BLaER1 treated with 17β-estradiol and CSF1 and Interleukin-3, amounts not matched to agents 10 nM and 100 nM (cell line): ENCODE results near the gene TAP1.
A peak's percentile ranks its signal among the peaks of the same experiment; 100 is the strongest.

Experiments used
- H3K27ac ChIP-seq, 11 experiments: shearing (Covaris generic); formaldehyde crosslinking; 2 replicates each; pipeline ENCODE4 v1.8.1; 2022
- H3K27me3 ChIP-seq, 11 experiments: shearing (Covaris generic); formaldehyde crosslinking; 2 replicates each; pipeline ENCODE4 v1.8.1; 2022
- H3K36me3 ChIP-seq, 11 experiments: shearing (Covaris generic); formaldehyde crosslinking; 2 replicates each; pipeline ENCODE4 v1.8.1; 2022
- H3K4me1 ChIP-seq, 10 experiments: shearing (Covaris generic); formaldehyde crosslinking; 2 replicates each; pipeline ENCODE4 v1.8.1; 2022
- H3K4me2 ChIP-seq, 11 experiments: shearing (Covaris generic); formaldehyde crosslinking; 2 replicates each; pipeline ENCODE4 v1.8.1; 2022
- H3K4me3 ChIP-seq, 10 experiments: shearing (Covaris generic); formaldehyde crosslinking; 2 replicates each; pipeline ENCODE4 v1.8.1; 2022
- H3K9ac ChIP-seq, 11 experiments: shearing (Covaris generic); formaldehyde crosslinking; 2 replicates each; pipeline ENCODE4 v1.8.1; 2022
- H3K9me3 ChIP-seq, 11 experiments: shearing (Covaris generic); formaldehyde crosslinking; replicated peaks in 1 of 11; 2 replicates each; pipeline ENCODE4 v1.8.1; 2022
- H4K20me1 ChIP-seq, 11 experiments: shearing (Covaris generic); formaldehyde crosslinking; 2 replicates each; pipeline ENCODE4 v1.8.1; 2022
- Cebpa-rat ChIP-seq, 11 experiments: shearing (Covaris generic); IDR thresholded peaks; 2 replicates each; pipeline ENCODE4 v1.8.1; 2022

Gene TAP1

DNA sequence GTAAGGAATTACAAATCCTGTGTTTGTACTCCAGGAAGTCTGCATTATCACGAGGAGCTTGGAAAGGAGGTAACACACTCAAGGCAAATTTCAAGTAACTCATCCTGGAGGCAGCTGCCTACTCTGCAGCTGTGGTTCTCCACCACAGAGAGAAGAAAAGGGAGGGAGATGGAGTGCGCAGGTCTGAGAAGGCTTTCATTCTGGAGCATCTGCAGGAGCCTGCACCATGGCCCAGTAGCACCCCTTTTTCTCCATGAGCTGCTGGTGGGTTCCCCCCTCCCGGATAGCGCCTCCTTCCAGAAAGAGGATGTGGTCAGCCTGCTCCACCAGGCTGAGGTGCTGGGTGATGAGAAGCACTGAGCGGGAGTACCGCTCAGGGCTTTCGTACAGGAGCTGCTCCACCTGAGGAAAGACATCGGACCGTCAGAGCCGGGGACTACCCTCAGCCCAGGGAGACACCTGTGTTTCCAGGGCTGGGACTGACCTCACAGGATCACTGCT is 8.1 kb downstream of the TAP1 start:
- TF ChIP-seq Cebpa-rat (IDR thresholded peaks at IDR 0.05), result no peak
- Histone ChIP-seq H3K4me1 (peaks cover 46 to 67% (median 58%) of the 10 kb centered on the region in 10 experiments), H3K27ac (peak overlapping the region in 10 of 11 experiments; percentile 87 to 99 (median 96); a peak in 19 of 22 replicates), H3K9ac (peak overlapping the region; percentile 86 to 97 (median 92); a peak in 21 of 22 replicates), H3K9me3 (no peaks in the 10 kb centered on the region; a peak in 3 of 22 replicates), H4K20me1 (peaks cover 0 to 24% (median 14%) of the 10 kb centered on the region in 11 experiments; a peak in 11 of 22 replicates), H3K4me3 (peak overlapping the region; percentile 71 to 90 (median 84)), H3K36me3 (peaks cover 60 to 73% (median 63%) of the 10 kb centered on the region in 11 experiments), H3K27me3 (no peaks in the 10 kb centered on the region), H3K4me2 (peak overlapping the region; percentile 81 to 97 (median 92))

DNA sequence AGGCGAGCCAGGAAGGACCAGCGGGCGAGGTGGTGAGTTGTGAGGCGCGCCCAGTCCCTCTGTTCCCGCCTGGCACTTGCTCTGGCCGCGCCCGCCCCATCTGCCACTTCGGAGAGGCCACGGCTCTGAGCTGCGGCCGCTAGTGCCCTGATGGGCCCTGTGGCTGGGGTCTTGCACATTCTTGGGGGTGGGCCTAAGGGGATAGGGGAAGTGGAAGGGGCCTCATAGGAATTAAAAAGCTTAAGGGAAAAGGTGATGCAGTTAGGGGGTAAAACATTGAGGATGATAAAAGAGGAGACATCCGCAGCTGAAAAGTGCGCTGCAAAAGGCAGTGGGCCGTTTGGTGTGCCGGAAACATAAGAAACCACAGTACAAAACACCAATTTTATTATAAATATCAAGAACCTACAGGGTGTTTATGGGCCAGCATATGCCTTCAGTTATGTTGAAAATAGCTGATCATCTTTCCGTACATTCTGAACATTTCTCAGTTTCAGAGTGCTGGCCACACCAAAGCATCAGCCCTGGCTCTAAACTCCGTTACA is 8.6 kb downstream of the TAP1 start:
- H3K4me3 ChIP-seq, result peak overlapping the region; percentile 71 to 90 (median 84)
- H3K36me3 ChIP-seq, result peaks cover 55 to 71% (median 58%) of the 10 kb centered on the region in 11 experiments
- peak overlapping the region; percentile 87 to 99 (median 96); a peak in 21 of 22 replicates for H3K27ac ChIP-seq
- H3K4me1 ChIP-seq, result peaks cover 48 to 73% (median 60%) of the 10 kb centered on the region in 10 experiments
- H3K9ac ChIP-seq, result peak overlapping the region; percentile 86 to 97 (median 92); a peak in 21 of 22 replicates
- H3K4me2 ChIP-seq, result peak overlapping the region; percentile 81 to 97 (median 92)
- peaks cover 0 to 24% (median 14%) of the 10 kb centered on the region in 11 experiments; a peak in 11 of 22 replicates for H4K20me1 ChIP-seq
- H3K27me3 ChIP-seq, result no peaks in the 10 kb centered on the region
- H3K9me3 ChIP-seq, result no peaks in the 10 kb centered on the region; a peak in 3 of 22 replicates
- TF ChIP-seq Cebpa-rat (IDR thresholded peaks at IDR 0.05), result no peak

DNA sequence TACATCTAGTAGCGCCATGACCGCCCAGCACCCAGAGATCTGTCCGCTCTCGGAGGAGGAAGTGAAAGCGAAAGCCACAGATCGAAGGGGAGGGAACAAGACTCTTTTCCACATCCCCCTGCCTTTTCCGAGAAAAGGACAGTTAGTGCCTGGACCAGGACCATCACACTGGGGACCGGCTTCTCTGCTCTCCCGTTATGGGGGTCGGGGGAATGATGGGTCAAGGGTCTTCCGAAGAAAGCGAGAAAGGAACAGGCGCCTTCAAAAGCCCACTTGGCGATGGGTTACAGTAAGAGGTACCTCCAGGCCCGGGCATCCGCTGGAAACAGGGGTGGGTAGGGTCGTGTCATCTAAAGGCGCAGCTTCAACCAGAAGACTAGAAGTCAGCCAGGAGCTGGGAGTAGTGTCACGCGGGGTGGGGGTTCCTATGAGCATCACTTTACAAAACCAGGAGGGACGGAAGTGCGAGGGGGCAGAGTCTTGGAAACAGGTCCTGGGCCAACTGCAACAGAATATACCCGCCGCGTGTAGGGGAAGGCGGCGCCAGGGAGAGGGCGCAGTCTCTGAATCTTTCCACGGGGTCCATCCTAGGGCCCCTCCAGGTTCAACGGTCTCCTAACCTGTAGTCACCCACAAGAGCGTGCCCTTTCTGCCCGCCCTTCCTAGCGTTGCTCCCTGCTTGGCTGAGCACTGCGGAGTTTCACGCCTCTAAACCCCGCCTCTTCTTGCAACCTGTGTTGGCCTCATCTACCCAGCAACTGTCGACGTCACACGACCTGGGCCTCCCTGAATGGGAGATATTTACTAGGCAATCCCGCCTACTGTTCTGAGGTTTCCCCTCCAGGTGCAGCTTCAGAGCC is 9.3 kb downstream of the TAP1 start, which contains the start of gene PSMB8:
PSMB8 (minus strand) TSS at position 69 of the 860 bp plus-strand sequence; CDS start at position 18, 51 bp downstream.
- no peak for TF ChIP-seq Cebpa-rat (IDR thresholded peaks at IDR 0.05)
- Histone ChIP-seq H3K27ac (peak within 1 kb of the TSS; percentile 87 to 99 (median 96)), H3K27me3 (no peaks in the 10 kb centered on the region), H3K9me3 (no peaks in the 10 kb centered on the region; a peak in 3 of 22 replicates), H4K20me1 (peaks cover 0 to 24% (median 14%) of the 10 kb centered on the region in 11 experiments; a peak in 11 of 22 replicates), H3K9ac (peak within 1 kb of the TSS; percentile 86 to 97 (median 92)), H3K4me2 (peak within 1 kb of the TSS; percentile 81 to 97 (median 92)), H3K4me3 (peak within 1 kb of the TSS; percentile 71 to 90 (median 84)), H3K36me3 (peaks cover 48 to 64% (median 52%) of the 10 kb centered on the region in 11 experiments), H3K4me1 (peaks cover 51 to 80% (median 66%) of the 10 kb centered on the region in 10 experiments)

DNA sequence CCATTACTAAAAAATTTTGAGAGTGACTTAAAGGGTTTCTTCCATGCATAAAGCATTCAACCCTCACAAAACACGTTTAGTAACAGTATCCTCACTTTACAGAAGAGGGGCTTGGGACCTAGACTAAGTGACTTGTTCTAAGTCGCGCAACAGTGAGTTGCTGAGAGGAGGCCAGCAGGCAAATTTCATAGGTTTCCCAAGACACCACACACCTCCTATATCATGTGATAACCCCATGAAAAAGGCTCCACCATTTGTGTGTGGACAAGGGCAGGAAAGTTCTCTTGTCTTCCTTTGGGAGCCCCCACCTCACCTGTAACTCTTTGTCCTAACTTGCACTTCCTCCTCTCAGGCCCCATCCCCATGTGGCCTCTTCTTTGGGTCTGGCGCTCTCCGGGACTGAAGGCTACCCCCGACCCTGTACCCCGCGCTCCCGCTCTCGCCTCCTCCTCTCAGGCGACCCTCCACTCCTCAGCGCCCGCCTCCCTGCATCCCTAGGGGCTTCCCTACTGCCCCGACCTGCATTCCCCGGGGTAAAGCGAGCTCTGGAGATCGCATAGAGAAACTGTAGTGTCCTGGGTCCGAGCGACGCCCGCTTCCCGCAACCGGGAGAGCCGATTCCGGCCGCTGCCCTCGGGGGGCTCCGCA is 10.0 kb downstream of the TAP1 start:
- no peak for TF ChIP-seq Cebpa-rat (IDR thresholded peaks at IDR 0.05)
- peaks cover 0 to 24% (median 14%) of the 10 kb centered on the region in 11 experiments; a peak in 11 of 22 replicates for H4K20me1 ChIP-seq

DNA sequence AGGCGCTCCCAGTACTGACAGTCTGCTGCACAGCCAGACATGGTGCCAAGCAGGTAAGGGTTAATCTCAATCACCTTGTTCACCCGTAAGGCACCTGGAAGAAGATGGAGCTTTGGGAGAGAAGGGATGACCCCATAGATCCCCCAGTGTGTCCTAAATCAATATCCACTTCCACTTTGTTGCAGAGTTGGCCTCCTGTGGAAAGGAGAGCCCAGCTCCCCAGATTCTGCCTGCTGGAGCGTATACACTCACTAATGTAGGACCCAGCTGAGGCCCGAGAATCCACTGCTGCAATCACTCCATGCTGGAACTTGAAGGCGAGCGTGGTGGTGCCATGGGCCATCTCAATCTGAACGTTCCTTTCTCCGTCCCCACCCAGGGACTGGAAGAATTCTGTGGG is 10.8 kb downstream of the TAP1 start:
- Histone ChIP-seq H3K4me2 (peak overlapping the region; percentile 81 to 97 (median 92)), H3K27me3 (no peaks in the 10 kb centered on the region), H3K36me3 (peaks cover 33 to 49% (median 37%) of the 10 kb centered on the region in 11 experiments), H3K27ac (peak overlapping the region in 9 of 11 experiments; percentile 90 to 99 (median 96); a peak in 12 of 22 replicates), H3K4me3 (peak overlapping the region; percentile 71 to 90 (median 84)), H3K9me3 (no peaks in the 10 kb centered on the region), H3K4me1 (peaks cover 58 to 83% (median 73%) of the 10 kb centered on the region in 10 experiments), H3K9ac (peak overlapping the region; percentile 19 to 97 (median 92); a peak in 20 of 22 replicates), H4K20me1 (peaks cover 0 to 21% (median 14%) of the 10 kb centered on the region in 11 experiments; a peak in 11 of 22 replicates)
- TF ChIP-seq Cebpa-rat (IDR thresholded peaks at IDR 0.05), result no peak

More for the DNA sequence above, 10.0 kb downstream of the TAP1 start:
- Histone ChIP-seq H3K27me3 (no peaks in the 10 kb centered on the region), H3K4me3 (peak overlapping the region; percentile 71 to 90 (median 84)), H3K27ac (peak overlapping the region; percentile 87 to 99 (median 96)), H3K4me1 (peaks cover 55 to 84% (median 70%) of the 10 kb centered on the region in 10 experiments), H3K36me3 (peaks cover 41 to 56% (median 44%) of the 10 kb centered on the region in 11 experiments), H3K9ac (peak overlapping the region; percentile 86 to 97 (median 92)), H3K4me2 (peak overlapping the region; percentile 81 to 97 (median 92)), H3K9me3 (no peaks in the 10 kb centered on the region; a peak in 3 of 22 replicates)

DNA sequence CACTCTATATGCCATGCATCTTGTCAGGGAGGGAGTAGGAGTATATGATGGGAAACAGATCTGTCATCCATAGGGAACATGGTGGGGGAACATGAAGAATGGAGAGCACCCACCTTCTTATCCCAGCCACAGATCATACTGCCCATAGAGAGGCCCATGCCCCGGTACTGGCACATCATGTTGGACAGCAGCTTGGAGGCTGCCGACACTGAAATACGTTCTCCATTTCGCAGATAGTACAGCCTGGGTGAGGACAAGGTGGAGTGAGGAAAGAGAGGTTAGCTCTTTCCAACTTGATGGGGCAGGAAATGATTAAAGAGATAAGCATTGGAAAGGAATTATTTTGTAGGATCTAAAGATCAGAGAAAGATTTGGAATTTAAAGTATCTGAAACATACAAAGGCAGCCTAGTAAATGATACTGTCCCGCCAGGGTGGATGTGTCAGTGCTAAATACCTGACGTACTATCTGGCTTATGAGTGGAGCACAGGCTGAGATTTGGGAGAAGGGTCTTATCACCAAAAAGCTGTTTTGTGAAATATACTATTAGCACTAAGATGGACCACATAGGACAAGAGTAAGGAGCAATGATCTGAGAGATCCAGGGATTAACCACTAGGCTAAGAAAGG is 11.4 kb downstream of the TAP1 start:
- peaks cover 27 to 43% (median 31%) of the 10 kb centered on the region in 11 experiments for H3K36me3 ChIP-seq
- H3K9me3 ChIP-seq, result no peaks in the 10 kb centered on the region
- peak overlapping the region in 2 of 11 experiments; percentile 94 to 96; a peak in 4 of 22 replicates for H3K27ac ChIP-seq
- peak overlapping the region in 7 of 10 experiments; percentile 71 to 90 (median 84); a peak in 11 of 20 replicates for H3K4me3 ChIP-seq
- peak overlapping the region; percentile 81 to 97 (median 92) for H3K4me2 ChIP-seq
- no peak for TF ChIP-seq Cebpa-rat (IDR thresholded peaks at IDR 0.05)
- H3K4me1 ChIP-seq, result peaks cover 64 to 83% (median 76%) of the 10 kb centered on the region in 10 experiments
- H3K9ac ChIP-seq, result peak overlapping the region in 4 of 11 experiments; percentile 89 to 97 (median 94); a peak in 7 of 22 replicates
- H4K20me1 ChIP-seq, result peaks cover 0 to 18% (median 14%) of the 10 kb centered on the region in 11 experiments; a peak in 11 of 22 replicates
- no peaks in the 10 kb centered on the region for H3K27me3 ChIP-seq

DNA sequence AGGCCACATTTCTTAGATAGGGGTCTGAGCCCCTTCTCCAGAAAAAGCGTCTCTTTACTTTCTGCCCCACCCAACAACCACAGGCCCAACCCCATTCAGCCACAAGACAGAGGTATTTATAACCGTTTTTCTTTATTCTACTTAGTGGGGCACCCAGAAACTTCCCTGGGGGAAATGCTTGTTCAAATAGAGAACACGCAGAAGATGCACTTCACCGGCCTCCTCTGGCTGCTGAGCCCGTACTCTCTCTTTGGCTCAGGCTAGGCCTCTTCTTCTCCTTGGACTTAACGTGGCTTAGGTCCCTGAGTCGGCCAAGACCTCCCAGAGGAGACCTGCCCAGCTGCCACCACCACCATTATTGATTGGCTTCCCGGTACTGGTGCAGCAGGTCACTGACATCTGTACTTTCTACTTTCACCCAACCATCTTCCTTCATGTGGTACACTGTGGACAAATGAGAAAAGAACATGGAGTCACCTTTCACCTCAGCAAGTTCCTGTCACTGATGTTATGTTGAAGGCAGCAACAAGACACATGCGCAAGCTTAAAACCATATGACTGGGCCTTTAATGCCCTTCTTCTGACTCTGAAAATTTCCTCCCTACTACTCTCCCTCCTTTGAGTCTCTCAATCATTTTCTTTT is 12.8 kb downstream of the TAP1 start:
- H4K20me1 ChIP-seq, result peaks cover 0 to 6% (median 2%) of the 10 kb centered on the region in 11 experiments; a peak in 9 of 22 replicates
- peak overlapping the region; percentile 22 to 97 (median 92) for H3K4me2 ChIP-seq
- H3K27ac ChIP-seq, result peak overlapping the region in 7 of 11 experiments; percentile 4 to 83 (median 27); a peak in 8 of 22 replicates
- H3K4me1 ChIP-seq, result peaks cover 58 to 83% (median 76%) of the 10 kb centered on the region in 10 experiments
- peak overlapping the region in 2 of 10 experiments; percentile 3 to 9; a peak in 2 of 20 replicates for H3K4me3 ChIP-seq
- H3K9ac ChIP-seq, result peak overlapping the region in 5 of 11 experiments; percentile 4 to 48 (median 26); a peak in 4 of 22 replicates
- TF ChIP-seq Cebpa-rat (IDR thresholded peaks at IDR 0.05), result no peak
- H3K9me3 ChIP-seq, result no peaks in the 10 kb centered on the region
- peaks cover 19 to 41% (median 24%) of the 10 kb centered on the region in 11 experiments; a peak in 21 of 22 replicates for H3K36me3 ChIP-seq
- no peaks in the 10 kb centered on the region for H3K27me3 ChIP-seq
